GM20000 (cell line): ENCODE results near the gene SS18L1.

Experiments used
- DNase-seq: peaks from one replicate; pipeline ENCODE4 v3.0.0; 2012; ENCODE audit warnings: low spot score
- TF ChIP-seq, protein P1 (sequence below): IDR thresholded peaks from 2 replicates; pipeline ENCODE4 v1.5.1; 2012; ENCODE audit warnings: mild to moderate bottlenecking, control low read depth; ENCODE audit errors: extremely low read depth, missing control alignments

SS18L1 gene

DNA sequence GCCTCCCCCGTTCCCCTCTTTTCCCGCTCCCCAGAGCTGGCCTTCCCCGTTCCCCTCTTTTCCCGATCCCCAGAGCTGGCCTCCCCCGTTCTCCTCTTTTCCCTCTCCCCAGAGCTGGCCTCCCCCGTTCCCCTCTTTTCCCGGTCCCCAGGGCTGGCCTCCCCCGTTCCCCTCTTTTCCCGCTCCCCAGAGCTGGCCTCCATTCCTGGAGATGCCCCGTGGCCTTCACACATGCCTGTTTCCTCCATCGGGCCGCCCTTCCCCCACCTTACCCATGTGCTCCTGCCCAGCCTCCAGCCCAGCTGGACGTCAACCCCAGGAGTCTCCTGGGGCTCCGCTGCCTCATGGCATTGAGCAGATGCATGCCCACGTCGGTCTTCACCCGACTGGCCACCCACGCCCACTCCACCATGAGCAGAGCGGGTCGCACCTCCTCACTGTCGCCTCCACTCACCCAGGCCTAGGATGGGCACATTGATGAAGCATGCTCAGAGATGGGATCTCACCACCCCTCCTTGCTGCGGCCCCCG is 8.3 kb downstream of the SS18L1 start:
- TF ChIP-seq, protein P1, sequence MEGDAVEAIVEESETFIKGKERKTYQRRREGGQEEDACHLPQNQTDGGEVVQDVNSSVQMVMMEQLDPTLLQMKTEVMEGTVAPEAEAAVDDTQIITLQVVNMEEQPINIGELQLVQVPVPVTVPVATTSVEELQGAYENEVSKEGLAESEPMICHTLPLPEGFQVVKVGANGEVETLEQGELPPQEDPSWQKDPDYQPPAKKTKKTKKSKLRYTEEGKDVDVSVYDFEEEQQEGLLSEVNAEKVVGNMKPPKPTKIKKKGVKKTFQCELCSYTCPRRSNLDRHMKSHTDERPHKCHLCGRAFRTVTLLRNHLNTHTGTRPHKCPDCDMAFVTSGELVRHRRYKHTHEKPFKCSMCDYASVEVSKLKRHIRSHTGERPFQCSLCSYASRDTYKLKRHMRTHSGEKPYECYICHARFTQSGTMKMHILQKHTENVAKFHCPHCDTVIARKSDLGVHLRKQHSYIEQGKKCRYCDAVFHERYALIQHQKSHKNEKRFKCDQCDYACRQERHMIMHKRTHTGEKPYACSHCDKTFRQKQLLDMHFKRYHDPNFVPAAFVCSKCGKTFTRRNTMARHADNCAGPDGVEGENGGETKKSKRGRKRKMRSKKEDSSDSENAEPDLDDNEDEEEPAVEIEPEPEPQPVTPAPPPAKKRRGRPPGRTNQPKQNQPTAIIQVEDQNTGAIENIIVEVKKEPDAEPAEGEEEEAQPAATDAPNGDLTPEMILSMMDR: no peak
- DNase-seq: no peak

DNA sequence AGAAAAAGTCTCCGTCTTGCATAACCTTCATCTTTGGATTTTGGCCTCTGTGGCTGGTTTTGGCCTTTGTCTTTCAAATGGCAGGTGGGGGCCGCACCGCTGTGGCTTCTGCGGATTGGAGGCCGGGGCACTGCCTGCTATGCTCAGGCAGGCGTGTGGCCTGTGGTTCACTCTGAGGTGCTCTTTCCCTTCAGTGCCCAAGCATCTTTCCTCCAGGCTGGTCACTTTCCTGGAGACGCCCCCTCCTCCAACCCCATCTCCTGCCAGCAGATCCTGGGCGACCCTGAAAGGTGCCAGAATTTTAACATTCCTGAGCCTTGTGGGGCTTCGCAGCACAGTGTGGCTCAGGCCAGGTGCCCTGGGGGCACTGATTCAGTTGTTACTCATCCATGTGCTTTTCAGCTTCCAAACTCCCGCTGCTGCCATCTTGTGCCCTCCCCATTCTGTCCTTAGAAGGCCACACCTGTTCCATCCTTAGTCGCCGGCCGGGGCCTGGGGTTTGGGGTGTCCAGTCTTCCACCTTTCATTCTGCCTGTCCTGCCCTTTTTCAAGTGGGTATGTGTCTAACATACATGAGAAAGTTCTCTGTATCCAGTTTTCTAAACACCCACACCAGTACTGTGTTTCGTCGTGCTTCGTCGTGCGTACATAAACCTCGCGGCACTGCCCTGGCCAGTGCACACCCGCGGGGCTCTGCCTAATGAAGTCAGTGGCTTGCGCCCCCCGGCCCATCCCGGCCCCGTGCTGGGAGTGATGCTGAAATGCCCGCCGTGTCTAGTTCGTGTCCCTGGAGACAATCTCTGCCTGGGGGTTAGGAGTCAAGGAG is 12.1 kb downstream of the SS18L1 start:
- TF ChIP-seq, protein P1: no peak
- DNase-seq: no peak

DNA sequence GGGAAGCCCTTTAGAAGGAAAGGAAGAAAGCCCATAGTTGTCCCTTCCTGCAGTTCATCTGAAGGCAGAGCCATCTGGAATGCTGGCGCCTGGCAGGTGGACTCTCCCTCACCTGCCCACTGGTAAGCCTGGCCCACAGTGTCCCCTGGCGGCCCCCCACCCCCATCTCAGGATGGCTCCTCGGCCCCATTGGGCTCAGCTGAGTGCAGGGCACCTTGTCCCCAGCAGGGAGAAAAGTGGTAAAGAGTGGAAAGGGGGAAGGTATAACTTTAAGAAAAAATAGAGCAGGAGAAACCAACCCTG is 12.6 kb downstream of the SS18L1 start:
- TF ChIP-seq, protein P1: no peak
- no peak for DNase-seq

DNA sequence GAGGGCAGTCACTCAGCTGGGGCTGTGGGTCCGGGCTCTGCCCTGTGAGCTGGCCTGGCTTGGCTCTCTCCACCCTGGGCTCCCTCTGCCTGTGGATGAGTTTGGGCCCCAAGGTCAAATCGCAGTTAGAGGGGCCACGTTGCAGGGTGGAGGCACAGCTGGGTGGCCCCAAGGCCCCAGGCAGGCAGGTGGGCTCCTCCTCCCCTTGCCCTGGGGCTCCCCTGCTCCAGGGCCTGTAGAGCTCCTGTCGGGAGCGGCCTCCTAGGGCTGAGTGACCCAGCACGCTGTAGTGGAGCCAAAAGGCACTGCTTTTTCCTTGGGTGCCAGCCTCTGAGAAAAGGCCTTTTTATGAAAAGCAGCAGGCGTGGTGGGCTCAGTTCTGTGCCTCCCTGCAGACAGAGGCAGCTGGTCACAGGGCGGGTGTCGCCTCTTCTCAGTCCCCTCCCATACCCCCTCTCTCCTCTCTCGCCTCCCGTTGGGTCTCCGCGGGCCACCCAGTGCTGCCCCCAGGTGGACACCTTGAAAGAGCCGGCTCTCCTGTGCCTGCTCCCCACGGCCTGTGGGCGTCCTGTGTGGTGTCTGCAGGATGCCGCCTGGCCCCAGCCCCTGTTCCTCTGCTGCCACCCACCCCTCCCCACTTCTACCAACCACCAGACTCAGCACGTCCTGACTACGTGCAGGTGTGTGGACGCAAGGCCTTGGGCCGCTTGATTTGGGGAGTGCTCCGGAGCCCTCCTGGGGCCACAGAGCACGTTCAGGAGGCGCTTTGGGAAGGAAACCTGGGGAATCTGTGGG is 13.2 kb downstream of the SS18L1 start:
- TF ChIP-seq, protein P1: peak; percentile 63
- DNase-seq: peak; percentile 88

DNA sequence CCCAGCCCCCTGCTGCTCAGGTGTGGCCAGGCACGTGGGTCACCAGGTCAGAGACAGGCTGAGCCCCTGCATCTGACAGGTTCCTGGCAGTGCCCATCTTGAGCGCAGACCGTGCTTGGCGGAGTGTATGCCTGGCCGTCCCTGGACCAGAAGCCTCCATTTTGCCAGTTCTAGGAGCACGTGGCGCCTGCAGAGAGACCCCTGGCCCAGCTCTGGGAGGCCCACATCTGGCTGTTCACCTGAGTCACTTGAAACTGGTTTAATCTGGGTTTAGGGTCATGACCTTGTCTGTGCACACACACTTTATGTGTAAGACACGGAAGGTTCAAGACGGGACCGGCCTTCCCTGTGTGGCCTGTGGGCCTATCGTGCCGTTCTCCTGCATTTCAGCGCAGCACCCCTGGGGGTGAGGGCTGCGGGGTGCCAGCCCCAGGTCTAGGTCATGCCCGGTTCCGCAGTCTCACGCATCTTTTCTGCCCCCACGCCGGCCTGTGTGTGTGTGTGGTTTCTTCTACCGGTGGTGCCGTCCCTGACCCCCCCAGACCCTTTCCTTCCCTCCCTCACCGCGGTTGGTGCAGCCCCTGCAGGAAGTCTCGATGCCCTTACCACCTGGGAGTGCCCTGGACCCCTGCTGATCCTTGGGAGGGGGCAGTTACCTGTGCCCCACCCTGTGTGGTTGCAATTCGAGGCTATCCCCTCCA is 14.0 kb downstream of the SS18L1 start:
- TF ChIP-seq, protein P1: no peak
- no peak for DNase-seq

DNA sequence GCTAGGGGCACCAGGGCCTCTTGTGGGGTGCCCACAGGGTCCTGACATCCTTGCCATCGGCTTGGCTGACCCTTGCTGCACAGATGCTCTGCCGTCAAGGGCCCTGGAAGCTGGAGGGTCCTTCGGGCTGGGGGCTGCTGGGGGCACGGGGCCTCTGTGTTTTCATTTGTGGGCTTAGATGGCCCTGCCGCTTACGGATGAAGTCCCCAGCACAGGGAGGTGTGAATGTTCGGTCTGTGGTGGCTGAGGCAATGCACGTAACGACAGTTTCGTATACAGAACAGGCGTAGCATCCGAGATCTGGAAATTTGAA is 14.5 kb downstream of the SS18L1 start:
- no peak for DNase-seq
- TF ChIP-seq, protein P1: no peak

DNA sequence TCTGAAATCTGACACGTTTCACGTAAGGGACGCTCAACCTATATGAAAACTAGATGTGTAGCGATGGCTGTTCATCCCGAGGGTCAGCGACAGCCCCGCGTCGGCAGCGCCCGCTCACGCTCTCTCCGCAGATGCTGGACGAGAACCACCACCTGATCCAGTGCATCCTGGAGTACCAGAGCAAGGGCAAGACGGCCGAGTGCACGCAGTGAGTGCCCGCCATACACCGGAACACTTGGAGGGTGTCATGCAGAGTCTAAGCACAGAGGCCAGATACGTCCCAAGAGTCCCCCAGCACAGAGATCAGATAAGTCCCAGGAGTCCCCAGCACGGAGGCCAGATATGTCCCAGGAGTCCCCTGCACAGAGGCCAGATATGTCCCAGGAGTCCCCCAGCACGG is 15.0 kb downstream of the SS18L1 start:
- TF ChIP-seq, protein P1: no peak
- no peak for DNase-seq
